ENCODE results near the gene TANGO2.
A peak's percentile ranks its signal among the peaks of the same experiment; 100 is the strongest.

Gene TANGO2

DNA sequence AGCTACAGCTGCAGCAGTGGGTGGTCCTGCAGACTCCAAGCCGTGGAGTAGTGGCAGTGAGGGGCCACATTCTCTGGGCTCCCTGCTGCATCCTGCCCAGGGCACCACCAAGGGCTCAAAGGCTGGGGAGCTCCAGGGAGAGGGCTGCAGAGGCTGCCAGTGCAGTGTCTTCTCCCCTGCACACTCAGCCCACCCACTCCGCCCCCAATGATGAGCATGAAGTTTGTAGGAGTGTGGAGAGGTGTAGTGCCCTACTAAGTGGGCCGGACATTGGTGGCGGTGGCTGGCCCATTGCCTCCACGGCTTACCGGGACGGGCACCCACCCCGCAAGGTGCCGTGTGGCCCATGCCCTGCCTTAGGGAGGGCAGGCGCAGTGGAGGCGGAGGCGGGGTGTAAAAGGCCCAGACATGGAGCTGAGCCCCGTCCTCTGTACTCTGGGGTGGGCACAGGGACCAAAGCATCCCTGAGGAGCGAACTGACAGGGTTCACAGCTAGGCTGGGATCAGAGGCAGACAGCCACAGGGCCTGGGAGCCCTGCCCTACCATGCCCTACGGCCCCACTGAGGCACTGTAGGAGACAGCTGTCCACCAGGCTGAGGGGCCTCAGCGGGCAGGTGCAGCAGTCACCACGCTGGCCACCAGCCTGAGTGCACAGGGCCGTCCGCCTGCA lies 23.2 kb upstream of the TANGO2 start:
- no peak for DNase-seq

DNA sequence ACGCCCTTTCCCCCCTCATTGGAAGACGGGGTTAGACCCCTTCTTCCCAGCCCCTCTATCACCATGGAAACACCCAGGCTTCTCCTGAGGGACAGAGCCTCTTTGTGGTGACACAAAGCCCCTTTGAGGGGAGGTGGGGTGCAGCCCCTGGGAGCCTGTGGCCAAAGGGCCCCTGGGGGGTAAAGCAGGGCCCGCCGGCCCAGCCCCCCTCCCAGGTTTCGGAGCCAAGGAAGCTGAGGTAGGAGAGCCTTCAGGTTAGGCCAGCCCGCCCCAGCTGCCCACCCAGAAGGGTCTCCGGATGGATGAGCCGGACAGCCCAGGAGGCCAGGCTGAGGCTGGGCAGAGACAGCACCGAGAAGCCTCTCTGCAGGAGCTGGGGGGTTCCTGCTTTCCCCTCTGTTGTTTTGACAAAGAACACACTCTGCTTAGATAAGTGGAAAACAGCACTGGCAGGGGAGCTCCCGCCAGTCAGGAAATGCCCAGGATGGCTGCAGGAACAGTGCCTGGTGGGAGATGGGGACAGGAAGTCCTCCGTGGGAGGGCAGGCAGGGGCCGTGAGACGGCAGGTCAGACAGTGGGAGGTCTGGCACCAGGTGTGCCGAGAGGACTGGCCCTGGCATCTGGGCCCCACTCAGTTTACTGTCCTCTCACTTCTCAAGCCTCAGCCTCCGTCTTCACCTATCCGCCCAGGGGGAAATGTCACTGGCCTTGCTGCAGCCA lies 22.5 kb upstream of the TANGO2 start:
- DNase-seq, result no peak

DNA sequence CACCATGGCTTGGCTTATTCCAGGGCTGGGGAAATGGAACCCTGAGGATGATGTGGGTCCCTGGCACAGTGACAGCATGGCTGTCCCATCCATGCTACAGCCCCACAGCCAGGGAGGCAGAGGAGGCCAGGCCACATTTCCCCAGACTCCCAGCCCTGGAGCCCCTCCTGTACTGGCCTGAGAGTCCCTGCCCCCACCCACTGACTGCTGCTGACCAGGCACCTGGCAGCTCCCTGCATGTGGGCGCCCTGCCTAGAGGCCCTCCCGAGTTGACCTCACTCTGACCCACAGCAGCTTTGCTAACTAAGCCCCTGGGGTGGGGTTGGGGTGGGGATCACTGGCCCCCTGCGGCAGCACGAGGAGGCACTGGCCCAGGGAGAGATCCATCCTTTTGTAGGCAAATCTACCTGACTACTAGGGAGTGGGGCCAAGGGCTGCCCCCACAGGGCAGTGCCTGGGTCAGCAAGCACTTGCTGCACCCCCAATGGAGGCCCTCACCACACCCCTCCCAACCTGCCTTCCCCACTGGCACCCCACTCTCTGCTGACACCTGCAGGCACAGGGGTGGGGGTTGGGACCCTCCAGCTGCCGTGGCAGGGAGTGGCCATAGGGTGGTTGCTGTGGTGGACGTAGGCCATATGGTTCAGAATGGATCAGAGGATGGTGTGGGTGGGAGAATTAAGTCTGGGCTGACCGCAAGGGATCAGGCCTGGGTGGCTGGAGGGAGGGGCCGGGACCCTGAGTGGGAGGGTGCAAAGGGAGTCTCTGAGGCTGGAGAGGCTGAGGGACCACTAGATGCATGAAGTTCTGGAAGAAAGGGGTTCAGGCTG lies 21.7 kb upstream of the TANGO2 start:
- DNase-seq, result no peak

DNA sequence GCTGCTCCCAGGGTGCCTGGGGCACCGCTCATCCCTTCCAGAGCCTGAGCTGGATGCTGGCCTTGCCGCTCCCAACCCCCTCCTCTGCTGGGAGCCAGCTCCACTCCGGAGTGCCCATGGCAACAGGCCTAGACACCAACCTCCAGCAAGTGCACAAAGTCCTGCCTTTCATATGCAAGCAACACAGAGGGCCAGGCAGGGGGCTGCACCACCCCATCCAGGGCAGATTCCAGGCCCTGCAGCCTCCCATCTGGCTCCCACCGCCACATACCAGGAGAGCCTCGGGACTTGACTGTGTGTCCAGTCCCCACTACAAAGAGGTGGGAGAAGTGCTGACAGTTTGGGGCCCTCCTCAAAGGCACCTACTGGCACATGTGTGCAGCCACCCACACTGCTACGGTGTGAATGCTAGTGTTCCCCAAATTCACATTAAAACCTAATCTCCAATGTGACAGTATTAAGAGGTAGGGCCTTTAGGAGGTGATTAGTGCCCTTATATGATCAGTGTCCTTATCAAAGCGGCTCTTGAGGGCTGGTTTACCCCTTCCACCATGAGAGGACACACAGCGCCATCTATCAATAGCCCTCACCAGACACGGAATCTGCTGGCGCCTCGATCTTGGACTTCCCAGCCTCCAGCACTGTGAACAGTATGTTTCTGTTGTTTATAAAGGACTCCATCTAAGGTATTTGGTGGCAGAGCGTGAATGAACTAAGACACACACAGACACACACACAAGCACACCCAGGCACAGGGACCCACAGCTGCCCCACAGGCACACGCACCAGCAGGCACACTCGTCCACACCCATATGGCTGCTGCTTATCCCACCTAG lies 20.4 kb upstream of the TANGO2 start:
- no peak for DNase-seq

DNA sequence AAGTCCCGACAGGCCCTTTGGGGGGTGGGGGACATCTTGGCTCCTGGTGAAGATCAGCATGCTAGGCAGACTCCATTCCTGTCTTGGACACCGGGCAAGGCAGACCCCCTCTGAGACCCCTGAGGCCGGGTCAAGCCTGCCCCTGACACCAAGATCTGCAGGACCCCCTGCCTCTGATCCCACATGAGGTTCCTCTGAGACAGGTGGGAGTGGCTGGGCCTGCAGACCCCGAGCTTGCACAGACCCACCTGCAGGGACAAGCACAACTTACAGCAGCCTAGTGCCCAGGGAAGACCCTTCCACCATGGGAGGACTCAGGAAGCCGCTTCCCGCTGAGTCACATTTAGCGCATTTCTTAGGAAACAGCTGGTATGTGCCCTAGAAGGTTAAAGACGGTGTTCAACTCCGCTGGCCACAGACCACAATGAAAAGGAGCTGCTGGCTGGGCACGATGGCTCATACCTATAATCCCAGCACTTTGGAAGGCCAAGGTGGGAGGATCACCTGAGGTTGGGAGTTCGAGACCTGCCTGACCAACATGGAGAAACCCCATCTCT lies 19.8 kb upstream of the TANGO2 start:
- DNase-seq, result no peak

DNA sequence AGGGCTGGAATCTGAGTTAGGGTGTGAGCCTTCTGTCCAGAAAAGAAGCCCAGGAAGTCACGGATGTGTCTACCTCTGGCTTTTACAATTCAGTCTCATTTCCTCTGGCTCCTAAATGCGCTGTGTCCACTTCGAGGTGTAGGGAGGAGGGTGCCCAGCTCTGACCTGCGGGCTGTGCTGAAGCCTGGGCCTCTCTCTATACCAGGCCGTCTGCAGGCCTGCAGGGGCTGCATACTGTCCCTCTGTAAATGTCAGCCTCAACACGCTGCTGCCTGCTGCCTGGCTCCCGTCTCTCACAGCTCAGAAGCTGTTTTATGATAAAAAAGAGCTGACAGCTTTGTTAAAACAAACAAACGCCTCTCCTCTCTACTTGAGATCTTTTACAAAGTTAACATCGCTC lies 18.8 kb upstream of the TANGO2 start:
- DNase-seq, result no peak

DNA sequence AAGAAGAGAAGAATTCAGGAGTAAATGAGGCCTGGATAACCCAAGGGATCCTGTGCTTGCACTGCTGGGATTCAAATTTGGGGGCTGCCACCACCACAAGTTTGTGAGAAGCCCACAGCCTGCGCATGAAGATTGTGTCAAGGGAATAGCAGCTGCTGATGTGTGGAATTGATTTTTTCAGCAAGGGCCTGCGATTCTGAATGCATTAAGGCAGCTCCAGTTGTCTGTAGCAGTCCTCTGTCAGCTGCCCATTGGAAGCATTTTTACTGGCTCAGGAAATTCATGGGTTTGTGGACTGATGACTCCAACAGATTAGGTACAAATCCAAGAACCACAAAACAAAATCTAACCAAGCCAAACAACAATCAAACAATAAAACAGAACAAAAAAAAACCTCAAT lies 18.3 kb upstream of the TANGO2 start:
- DNase-seq, result no peak

DNA sequence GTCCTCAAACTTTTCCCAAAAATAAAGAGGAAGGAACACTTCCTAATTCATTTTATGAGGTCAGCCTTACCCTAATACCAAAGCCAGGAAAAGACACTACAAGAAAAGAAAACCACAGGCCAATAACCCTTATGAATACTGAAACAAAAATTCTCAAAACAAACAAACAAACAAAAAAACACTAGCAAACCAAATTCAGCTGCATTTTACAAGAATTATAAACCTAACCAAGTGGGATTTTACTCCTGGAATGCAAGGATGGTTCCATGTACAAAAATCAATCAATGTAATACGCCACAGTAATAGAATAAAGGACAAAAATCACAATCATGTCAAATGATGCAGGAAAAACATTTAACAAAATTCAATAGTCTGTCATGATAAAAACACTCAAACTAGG lies 17.6 kb upstream of the TANGO2 start:
- no peak for DNase-seq

DNA sequence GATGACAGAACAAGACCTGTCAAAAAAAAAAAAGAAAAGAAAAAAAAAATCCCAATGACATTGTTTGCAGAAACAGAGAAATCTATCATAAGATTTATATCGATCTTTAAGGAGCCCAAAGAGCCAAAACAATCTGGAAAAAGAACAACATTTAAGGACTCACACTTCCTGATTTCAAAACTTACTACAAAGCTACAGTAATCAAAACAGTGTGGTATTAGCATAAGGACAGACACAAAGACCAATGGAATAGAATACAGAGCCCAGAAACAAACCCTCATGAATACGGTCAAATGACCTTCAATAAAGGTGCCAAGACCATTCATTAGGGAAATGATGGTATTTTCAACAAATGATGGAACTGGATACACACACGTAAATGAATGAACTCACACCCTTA lies 16.4 kb upstream of the TANGO2 start:
- no peak for DNase-seq

DNA sequence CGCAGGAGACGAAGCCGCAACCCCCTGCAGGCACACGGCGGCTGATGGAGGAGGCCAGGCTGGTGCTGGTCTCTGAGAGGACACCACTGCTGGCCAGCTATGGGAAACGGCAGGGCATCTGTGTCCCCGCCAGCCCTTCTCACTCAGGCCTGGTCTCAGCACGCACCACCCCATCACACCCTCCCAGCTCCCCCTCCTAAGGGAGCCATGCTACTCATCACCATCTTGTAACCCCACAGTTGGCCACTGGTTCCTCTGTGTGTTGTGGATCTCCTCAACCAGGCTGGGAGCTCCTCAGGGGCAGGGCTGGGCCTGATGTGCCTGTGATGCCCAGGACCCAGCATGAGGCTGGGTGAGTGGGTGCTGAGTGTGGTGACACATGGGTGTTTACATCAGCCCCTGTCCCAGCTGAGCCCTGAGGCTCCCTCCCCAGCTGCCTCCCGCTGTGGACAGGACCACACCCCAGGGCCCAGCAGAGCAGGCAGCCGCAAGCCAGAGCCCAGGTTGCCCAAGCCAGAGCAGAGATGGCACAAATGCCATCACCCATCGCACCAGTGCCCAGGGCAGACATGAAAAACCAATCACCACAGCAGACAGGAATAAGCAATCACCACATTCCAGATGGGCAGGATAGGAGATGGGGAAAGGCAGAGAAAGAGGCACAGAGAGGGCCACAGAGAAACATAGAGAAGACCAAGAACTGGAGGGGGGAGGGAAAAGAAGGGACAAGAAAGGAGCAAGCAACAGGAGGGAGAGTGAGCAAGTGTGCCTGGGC lies 12.5 kb upstream of the TANGO2 start:
- DNase-seq, result no peak

DNA sequence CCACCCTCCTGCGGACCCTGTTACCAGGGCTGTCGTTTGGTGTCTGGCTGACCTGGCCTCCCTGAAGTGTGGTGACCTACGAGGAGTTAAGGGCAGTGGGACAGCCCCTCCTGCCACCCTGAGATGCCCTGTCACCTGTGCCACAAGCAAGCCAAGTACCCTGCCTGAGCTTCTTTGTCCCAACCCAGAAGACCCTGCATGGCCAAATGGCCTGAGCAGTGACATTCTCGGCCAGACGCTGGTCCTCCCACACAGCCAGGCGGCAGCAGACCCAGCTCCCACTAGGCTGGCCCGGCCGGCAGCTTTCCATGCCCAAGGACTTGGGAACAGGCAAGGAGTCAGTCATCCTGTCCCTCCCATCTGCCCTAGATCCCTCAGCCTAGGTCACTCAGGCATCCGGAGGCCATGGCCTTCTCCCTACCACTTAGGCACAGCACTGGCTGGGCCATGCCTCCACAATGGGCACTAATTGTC lies 11.9 kb upstream of the TANGO2 start:
- DNase-seq, result no peak

DNA sequence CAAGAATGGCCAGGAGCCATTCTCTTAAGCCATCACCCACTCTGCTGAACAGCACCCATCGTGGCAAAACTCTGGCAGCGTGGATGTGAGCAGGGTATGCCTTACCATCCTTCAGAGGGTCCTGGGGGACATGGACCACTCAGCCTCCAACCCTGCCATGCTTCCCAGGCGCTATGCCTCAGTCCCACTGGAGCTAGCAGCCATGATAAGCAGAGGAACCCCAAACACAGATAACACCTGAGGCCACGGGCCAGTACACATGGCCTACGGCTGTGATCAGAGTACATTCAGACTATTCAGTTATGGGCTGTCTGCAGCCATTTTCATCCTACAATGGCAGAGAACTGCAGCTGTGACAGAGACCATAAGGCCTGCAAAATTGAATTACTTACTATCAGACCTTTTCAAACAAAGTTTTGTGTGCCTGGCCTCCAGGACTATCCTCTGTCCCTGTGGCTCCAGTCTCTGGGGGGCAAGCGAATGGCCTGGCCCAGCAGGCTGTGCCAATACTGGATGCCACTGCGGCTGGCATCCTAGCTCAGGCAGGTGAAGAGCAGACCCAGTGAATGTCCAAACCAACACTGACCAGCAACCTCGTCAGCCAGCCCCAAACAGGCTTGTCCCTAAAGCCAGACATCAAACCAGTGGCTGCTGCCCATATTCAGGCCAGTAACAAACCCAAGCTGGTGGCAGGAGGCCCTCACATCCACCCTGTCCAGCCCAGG lies 11.2 kb upstream of the TANGO2 start:
- no peak for DNase-seq

DNA sequence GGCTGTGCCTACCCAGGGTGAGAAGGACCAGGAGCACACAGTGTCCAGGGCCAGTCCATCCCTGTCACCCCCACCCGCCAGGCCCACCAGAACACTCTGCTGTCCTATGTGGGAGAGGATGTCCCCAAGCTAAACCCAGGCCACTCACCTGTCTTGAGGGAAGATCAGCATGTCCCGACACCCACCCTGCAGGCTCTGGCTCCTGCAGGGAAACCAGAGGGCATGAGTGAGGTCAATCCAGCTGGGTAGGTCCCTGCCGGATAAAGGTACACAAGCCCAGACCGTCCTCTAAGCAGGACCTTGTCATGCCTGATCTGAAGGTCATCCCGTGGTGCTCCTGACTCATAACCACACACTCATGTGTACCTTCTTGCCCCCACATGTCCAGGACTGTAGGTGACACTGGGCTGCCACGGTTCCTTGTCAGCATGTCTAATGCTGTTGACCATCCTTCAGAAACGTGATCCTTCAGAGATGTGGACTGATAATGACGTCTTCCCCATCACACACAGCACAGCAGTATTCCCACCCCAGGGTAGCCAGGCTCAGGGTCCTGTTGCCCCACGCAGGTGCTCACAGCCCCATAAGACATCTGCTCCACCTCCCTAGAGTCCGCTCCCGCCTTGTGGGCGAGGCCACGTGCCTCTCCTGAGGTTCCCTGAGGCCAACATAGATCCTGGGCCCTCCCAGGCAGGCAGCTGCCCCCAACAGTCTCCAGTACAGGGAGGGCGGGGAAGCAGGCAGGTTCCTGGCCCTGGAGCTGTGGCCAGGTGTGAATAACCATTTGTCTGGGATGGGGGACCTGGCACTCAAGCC lies 10.4 kb upstream of the TANGO2 start:
- DNase-seq, result no peak

DNA sequence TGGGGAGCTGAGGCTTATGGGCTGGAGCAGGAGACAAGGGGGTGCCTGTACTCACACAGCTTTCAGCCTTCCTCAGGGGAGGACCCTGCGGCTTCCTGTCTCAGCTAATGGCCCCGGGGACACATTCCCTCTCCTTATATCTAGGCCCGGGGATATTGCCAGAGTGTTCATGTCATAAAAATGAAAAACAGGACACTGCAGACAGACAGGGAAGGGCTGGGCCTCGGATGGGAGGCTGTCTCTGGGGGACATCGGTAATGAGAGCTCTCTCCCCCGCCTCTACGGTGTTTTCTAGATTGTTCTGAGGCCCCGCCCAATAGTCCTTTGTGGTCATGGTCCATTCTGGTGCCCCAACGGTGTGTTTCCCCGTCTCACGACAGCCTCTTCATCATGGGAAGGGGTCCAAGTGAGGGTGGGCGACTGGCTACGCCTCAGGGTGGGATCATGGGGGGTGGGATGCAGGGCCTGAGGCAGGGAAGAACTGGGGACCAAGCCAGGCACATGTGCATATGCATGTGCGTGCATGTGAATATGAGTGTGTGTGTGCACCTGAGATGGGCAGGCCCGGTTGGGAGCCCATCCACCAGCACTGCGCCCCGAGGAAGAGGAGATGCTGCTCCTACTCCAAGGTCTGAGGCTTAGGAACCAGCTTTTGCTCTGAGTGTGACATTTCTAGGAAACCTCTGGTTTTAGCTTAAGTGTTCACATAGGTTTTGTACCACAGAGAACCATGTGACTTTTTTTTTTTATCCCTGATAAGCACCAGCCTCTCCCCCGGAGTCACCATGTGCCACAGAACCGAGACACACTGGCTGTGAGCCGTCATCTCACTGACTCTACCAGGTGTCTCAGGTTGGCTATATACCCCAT lies 9.6 kb upstream of the TANGO2 start:
- no peak for DNase-seq

DNA sequence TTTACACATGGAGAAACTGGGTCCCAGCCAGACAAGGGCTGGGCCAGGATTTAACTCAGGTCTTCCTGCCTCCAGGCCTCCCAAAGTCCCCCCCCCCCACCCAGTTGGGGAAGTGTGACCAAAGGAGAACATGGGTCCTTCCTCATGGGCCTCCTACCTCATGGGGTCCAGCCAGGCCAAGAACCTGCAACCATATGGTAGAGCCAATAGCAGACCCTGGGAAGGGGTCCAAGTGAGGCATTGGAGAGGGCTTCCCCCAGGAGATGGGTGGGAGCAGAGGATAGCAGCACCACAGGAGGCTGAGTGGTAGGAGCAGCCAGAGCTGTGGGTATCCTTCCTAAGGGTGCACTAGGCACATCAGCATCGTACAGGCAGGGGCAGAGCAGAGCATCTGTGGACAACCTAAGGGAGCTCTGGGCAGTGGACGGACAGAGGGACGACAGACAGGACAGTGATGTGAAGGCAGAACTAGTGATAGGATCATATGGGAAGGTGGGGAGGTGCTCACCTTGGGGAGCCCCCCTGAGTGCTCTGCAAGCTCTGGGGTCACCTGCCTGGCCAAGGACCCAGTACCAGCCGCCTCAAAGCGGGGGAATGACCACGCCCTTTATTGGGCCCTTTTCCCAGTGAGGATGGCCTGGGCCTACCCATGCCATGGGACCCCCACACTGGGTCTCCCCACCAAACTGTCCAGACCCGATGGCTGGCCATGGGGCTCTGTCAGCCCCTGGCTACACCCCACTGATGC lies 8.7 kb upstream of the TANGO2 start:
- no peak for DNase-seq

DNA sequence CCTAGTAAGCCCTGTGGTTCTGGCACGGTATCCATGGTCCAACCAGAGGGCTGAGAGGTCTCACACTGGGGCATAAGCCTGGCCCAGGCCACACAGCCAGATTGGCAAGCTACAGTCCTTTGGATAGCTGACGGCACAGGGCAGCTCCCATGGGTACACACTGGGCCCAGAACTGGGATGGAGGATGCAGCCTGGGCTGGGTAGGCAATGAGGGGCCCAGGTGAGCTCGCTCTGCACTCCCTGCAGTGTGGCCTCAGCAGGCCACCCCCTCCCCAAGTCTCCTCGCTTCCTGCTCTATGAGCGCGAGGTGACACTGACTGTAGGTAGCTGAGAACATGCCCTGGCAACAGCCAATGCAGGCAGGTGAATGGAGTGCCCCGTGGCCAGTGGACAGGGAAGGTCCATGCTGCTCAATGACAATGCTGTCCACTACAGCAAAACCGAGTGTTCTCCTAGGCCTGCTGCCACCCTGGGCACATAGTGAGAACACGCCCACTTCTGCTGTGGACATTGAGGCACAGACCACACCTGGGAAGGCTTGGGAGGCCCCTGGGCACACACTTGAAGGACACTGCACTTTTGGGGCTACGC lies 8.1 kb upstream of the TANGO2 start:
- DNase-seq, result no peak

DNA sequence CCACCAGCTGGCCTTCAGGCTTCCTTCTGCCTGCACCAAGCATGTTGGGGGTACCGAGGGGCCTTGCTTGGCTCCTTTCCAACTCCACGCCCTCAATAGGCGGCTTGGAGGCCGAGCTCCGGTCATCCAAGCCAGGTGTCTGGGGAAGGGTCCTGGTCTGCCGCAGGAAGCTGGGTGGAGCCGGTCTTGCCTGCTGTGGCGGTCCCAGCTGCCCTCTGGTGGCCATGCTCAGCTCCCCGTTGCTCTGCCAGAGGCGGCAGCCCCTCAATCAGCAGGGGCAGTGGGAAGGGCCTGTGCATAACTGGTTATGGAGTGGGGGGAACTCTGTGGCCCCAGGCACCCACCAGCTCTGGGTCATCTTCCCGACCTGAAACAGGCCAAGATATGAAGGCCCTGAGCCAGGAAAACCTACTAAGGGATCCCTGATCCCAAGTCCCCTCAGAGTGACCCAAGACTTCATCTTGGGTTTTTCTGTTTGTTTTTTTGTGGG lies 7.5 kb upstream of the TANGO2 start:
- DNase-seq, result peak in 1 of 2 donors; percentile 16
